Esophagus muscularis mucosa (tissue), 3 donors: ENCODE results near the gene SMAD9.

ENCODE experiments used
- POLR2A ChIP-seq: fragments of 450-650 bp; IDR thresholded peaks from one replicate; pipeline ENCODE4 v1.6.1; 2017; ENCODE audit warnings: antibody characterized with exemption, moderate library complexity, mild to moderate bottlenecking, low read depth
- POLR2AphosphoS5 ChIP-seq, 2 donors: sonication (generic); formaldehyde crosslinking; IDR thresholded peaks; one replicate each; pipeline ENCODE4 v1.6.1; 2017; ENCODE audit warnings: antibody characterized with exemption in 2 of 2
- TF ChIP-seq, protein P1 (sequence below), 3 experiments: fragments of 200-600 bp in 2 of 3; fragments of 450-650 bp in 1 of 3; sonication (generic) in 2 of 3; IDR thresholded peaks; one replicate each; pipeline ENCODE4 v1.5.1; 2017 to 2019; ENCODE audit warnings: antibody characterized with exemption in 3 of 3, mild to moderate bottlenecking in 2 of 3, moderate library complexity in 1 of 3

- TF ChIP-seq, protein P1, sequence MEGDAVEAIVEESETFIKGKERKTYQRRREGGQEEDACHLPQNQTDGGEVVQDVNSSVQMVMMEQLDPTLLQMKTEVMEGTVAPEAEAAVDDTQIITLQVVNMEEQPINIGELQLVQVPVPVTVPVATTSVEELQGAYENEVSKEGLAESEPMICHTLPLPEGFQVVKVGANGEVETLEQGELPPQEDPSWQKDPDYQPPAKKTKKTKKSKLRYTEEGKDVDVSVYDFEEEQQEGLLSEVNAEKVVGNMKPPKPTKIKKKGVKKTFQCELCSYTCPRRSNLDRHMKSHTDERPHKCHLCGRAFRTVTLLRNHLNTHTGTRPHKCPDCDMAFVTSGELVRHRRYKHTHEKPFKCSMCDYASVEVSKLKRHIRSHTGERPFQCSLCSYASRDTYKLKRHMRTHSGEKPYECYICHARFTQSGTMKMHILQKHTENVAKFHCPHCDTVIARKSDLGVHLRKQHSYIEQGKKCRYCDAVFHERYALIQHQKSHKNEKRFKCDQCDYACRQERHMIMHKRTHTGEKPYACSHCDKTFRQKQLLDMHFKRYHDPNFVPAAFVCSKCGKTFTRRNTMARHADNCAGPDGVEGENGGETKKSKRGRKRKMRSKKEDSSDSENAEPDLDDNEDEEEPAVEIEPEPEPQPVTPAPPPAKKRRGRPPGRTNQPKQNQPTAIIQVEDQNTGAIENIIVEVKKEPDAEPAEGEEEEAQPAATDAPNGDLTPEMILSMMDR (IDR thresholded peaks at IDR 0.05), result no peak
- TF ChIP-seq POLR2AphosphoS5 (IDR thresholded peaks at IDR 0.05), result no peak
- no peak for TF ChIP-seq POLR2A
Measured at GRCh38 chr13:36924001-36924400, 4.0 kb upstream of the SMAD9 start.
